SK-N-MC (cell line): ENCODE measurements around the gene DPYSL5.

Experiments
- EZH2 ChIP-seq: fragments of 200-600 bp; sonication (generic); IDR thresholded peaks from one replicate; pipeline ENCODE4 v1.6.1; 2017; ENCODE audit warnings: antibody characterized with exemption
- FOXP2 ChIP-seq: optimal IDR thresholded peaks from 2 replicates; pipeline ENCODE3; 2011; ENCODE audit warnings: mild to moderate bottlenecking, moderate library complexity; ENCODE audit not compliant: insufficient read depth; ENCODE audit errors: extremely low read length, control extremely low read depth
- POLR2AphosphoS5 ChIP-seq: IDR thresholded peaks from 2 replicates; pipeline ENCODE4 v1.6.1; 2012; ENCODE audit warnings: mild to moderate bottlenecking, low read depth, low read length, borderline replicate concordance

GRCh38 chr2:26859622-26860021 lies 11.7 kb downstream of the DPYSL5 start:
- TF ChIP-seq POLR2AphosphoS5: no peak
- TF ChIP-seq EZH2: no peak
- no peak for TF ChIP-seq FOXP2
